Neural cell (in vitro differentiated cells): Measurements from ENCODE around the gene AFF3.

Experiments used
- CTCF ChIP-seq: fragments of 450-650 bp; IDR thresholded peaks from 2 replicates; pipeline ENCODE4 v1.5.1; 2014; ENCODE audit warnings: antibody characterized with exemption, mild to moderate bottlenecking, moderate library complexity; ENCODE audit not compliant: poor library complexity, severe bottlenecking
- EP300 ChIP-seq: fragments of 450-650 bp; conservative IDR thresholded peaks from 2 replicates; pipeline ENCODE4 v1.6.1; 2014; ENCODE audit warnings: antibody characterized with exemption, mild to moderate bottlenecking, moderate library complexity; ENCODE audit not compliant: poor library complexity, severe bottlenecking
- EZH2 ChIP-seq: fragments of 200-600, 300-800 bp; shearing (Covaris generic), sonication (generic); IDR thresholded peaks from 2 replicates; pipeline ENCODE4 v1.6.1; 2014; ENCODE audit warnings: antibody characterized with exemption, low read length, borderline replicate concordance, mild to moderate bottlenecking; ENCODE audit not compliant: insufficient read depth, poor library complexity, severe bottlenecking
- POLR2AphosphoS5 ChIP-seq: IDR thresholded peaks from 2 replicates; pipeline ENCODE4 v1.6.1; 2012
- RAD21 ChIP-seq: fragments of 450-650 bp; conservative IDR thresholded peaks from 2 replicates; pipeline ENCODE4 v1.6.1; 2014; ENCODE audit warnings: antibody characterized with exemption, mild to moderate bottlenecking, moderate library complexity
- REST ChIP-seq: IDR thresholded peaks from 2 replicates; pipeline ENCODE4 v1.6.1; 2012; ENCODE audit warnings: borderline replicate concordance
- TAF1 ChIP-seq: IDR thresholded peaks from 2 replicates; pipeline ENCODE4 v1.6.1; 2012; ENCODE audit warnings: low read depth

GRCh38 chr2:99707592-99707991 lies 434.8 kb downstream of the AFF3 start:
- no peak for TF ChIP-seq CTCF
- TF ChIP-seq EZH2 = no peak
- TF ChIP-seq REST = no peak
- TF ChIP-seq POLR2AphosphoS5 = no peak
- TF ChIP-seq RAD21 = no peak
- TF ChIP-seq EP300 = no peak
- TF ChIP-seq TAF1 = no peak
